Neuronal stem cell (in vitro differentiated cells): ENCODE measurements around the gene MPZL2.

Source experiments
- DNase-seq: peaks from one replicate; pipeline ENCODE4 v3.0.0-alpha.2; 2013; ENCODE audit warnings: low spot score
- H2AFZ ChIP-seq: one replicate; pipeline ENCODE4 v1.6.1; 2013; ENCODE audit warnings: mild to moderate bottlenecking, low read length, inconsistent platforms
- H2AK5ac ChIP-seq: 2 replicates; pipeline ENCODE4 v1.6.1; 2013; ENCODE audit warnings: low read depth, mild to moderate bottlenecking, inconsistent platforms, low read length, moderate library complexity, mixed read lengths
- H2BK120ac ChIP-seq: 2 replicates; pipeline ENCODE4 v1.6.1; 2013; ENCODE audit warnings: low read depth, mild to moderate bottlenecking, inconsistent platforms, low read length, moderate library complexity, mixed read lengths
- H2BK12ac ChIP-seq: one replicate; pipeline ENCODE4 v1.6.1; 2013; ENCODE audit warnings: low read length, inconsistent platforms
- H2BK15ac ChIP-seq: 2 replicates; pipeline ENCODE4 v1.6.1; 2013; ENCODE audit warnings: mild to moderate bottlenecking, low read length, inconsistent platforms, mixed read lengths
- H2BK5ac ChIP-seq: one replicate; pipeline ENCODE4 v1.6.1; 2013; ENCODE audit warnings: inconsistent platforms, mild to moderate bottlenecking, low read length, moderate library complexity
- H3K14ac ChIP-seq: one replicate; pipeline ENCODE4 v1.6.1; 2013; ENCODE audit warnings: low read length, inconsistent platforms
- H3K18ac ChIP-seq: 2 replicates; pipeline ENCODE4 v1.6.1; 2013; ENCODE audit warnings: low read length, inconsistent platforms
- H3K23ac ChIP-seq: 2 replicates; pipeline ENCODE4 v1.6.1; 2013; ENCODE audit warnings: low read depth, mild to moderate bottlenecking, mixed read lengths, low read length, inconsistent platforms; ENCODE audit not compliant: poor library complexity
- H3K27ac ChIP-seq: replicated peaks from 3 replicates; pipeline ENCODE4 v1.5.1; 2013; ENCODE audit warnings: low read length, inconsistent platforms
- H3K27me3 ChIP-seq, 3 experiments: 2 replicates each; pipeline ENCODE4 v1.6.1; 2013; ENCODE audit warnings: low read length in 3 of 3, mild to moderate bottlenecking in 2 of 3, inconsistent platforms in 1 of 3, low read depth in 1 of 3, mixed read lengths in 1 of 3, moderate library complexity in 1 of 3; ENCODE audit not compliant: control insufficient read depth in 3 of 3, insufficient read depth in 3 of 3
- H3K36me3 ChIP-seq, 2 donors: replicated peaks in 1 of 2; 2 replicates each; pipeline ENCODE4 v1.6.1; 2013; ENCODE audit warnings: low read length in 2 of 2; ENCODE audit not compliant: control insufficient read depth in 2 of 2, insufficient read depth in 2 of 2
- H3K4ac ChIP-seq: 2 replicates; pipeline ENCODE4 v1.6.1; 2013; ENCODE audit warnings: inconsistent platforms, mild to moderate bottlenecking, low read length, moderate library complexity
- H3K4me1 ChIP-seq, 2 donors: 1 replicate in 1 of 2; 2 replicates in 1 of 2; pipeline ENCODE4 v1.6.1; 2013; ENCODE audit warnings: low read length in 2 of 2, low read depth in 1 of 2; ENCODE audit not compliant: control insufficient read depth in 2 of 2, insufficient read depth in 1 of 2
- H3K4me2 ChIP-seq: one replicate; pipeline ENCODE4 v1.6.1; 2013; ENCODE audit warnings: mild to moderate bottlenecking, low read length, inconsistent platforms; ENCODE audit not compliant: insufficient read depth, poor library complexity, severe bottlenecking
- H3K4me3 ChIP-seq, 2 donors: 2 replicates each; pipeline ENCODE4 v1.5.1; 2013; ENCODE audit warnings: low read length in 2 of 2, mild to moderate bottlenecking in 2 of 2, inconsistent platforms in 1 of 2, moderate library complexity in 1 of 2
- H3K79me1 ChIP-seq: one replicate; pipeline ENCODE4 v1.6.1; 2013; ENCODE audit warnings: low read depth, mild to moderate bottlenecking, inconsistent platforms, low read length, moderate library complexity
- H3K9ac ChIP-seq: one replicate; pipeline ENCODE4 v1.6.1; 2013; ENCODE audit warnings: mild to moderate bottlenecking, low read depth, low read length, inconsistent platforms; ENCODE audit not compliant: poor library complexity
- H3K9me3 ChIP-seq, 2 donors: replicated peaks in 1 of 2; 2 replicates each; pipeline versions ENCODE3 to v1.6.1; 2013; ENCODE audit warnings: low read length in 2 of 2, mild to moderate bottlenecking in 2 of 2, inconsistent platforms in 1 of 2, low read depth in 1 of 2, mixed read lengths in 1 of 2, moderate library complexity in 1 of 2; ENCODE audit not compliant: control insufficient read depth in 2 of 2, insufficient read depth in 1 of 2
- H4K8ac ChIP-seq: one replicate; pipeline ENCODE4 v1.6.1; 2013; ENCODE audit warnings: low read depth, mild to moderate bottlenecking, inconsistent platforms, low read length, moderate library complexity
- H4K91ac ChIP-seq: one replicate; pipeline ENCODE4 v1.6.1; 2013; ENCODE audit warnings: low read length, low read depth, mild to moderate bottlenecking, inconsistent platforms; ENCODE audit not compliant: poor library complexity
- WGBS, 2 donors: extraction: QIAGEN DNeasy Blood & Tissue Kit; methylation state at CpG; one replicate each; pipeline ENCODE4 v1.1.7; 2013; ENCODE audit warnings: missing lambda C conversion rate in 2 of 2, mixed read lengths in 1 of 2; ENCODE audit not compliant: insufficient read length in 2 of 2, insufficient replicate concordance in 1 of 2; ENCODE audit errors: extremely low coverage in 2 of 2; 5-methylcytosine and 5-hydroxymethylcytosine counted together

MPZL2 gene

DNA sequence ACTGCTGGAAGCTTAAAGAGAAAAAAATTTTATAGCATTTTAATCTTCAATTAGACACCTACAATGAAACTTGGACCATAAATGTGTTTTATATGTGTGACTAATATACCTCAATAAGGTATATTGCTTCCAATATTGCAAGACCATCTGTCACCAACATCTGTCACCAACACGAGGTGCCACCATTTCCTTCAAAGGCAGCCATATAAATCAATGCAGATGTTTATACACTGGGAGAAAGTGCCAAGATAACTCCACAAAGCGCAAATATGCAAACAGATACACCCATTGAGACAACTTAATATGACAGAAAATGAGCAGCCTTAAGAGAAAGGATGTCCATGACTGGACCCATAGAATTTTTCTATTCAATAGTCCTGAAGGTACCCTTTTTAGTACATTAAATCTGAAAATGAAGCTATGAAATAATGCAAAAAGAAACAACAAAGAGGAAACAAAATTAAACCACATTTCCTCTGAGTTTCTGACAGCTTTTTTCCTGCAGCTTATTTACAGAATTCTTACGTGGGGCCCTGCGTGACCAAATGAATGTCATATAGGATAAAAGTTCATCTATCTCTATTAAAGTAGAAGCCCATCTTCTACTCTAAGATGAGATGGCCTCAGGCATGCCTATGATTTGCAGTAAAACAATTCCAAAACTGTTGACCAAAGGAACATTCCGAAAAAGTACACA, 24.4 kb downstream of the MPZL2 start:
- Histone ChIP-seq H3K79me1 (no peaks in the 10 kb centered on the region), H3K9ac (no peak overlapping the region), H2BK15ac (no peak overlapping the region), H3K36me3 (no peaks in the 10 kb centered on the region), H2BK120ac (no peak overlapping the region), H2BK12ac (no peak overlapping the region), H3K4me3 (no peak overlapping the region), H3K23ac (no peak overlapping the region), H3K4me1 (no peaks in the 10 kb centered on the region), H2AK5ac (no peak overlapping the region), H3K9me3 (no peaks in the 10 kb centered on the region), H3K27ac (no peak overlapping the region), H2AFZ (no peak overlapping the region), H4K8ac (no peak overlapping the region), H3K4ac (no peak overlapping the region), H3K14ac (no peak overlapping the region), H2BK5ac (no peak overlapping the region), H4K91ac (no peak overlapping the region), H3K4me2 (no peak overlapping the region), H3K18ac (no peak overlapping the region), H3K27me3 (peaks cover 0 to 56% (median 2%) of the 10 kb centered on the region in 3 experiments)
- no peak for DNase-seq
- no CpG with 5 or more reads among the region's 5 CpGs for WGBS, 2 donors

DNA sequence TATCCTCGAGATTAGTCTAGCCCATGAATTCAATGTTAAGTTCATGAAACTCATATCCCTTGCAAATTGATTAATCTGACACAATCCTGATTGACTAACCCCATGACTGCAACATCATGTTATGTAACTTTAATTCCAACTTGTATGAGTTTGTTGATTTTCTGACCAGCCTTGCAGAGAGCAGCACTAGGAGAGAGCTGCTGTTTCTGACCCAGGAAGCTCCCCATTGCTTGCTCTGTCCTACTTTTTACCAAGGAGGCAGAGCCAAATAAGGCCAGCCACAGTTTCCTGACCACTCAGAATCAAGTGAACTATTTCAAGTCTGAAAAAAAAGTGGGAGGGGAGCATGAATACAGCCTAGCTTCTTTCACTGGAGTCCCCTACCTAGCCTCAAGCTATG, 25.2 kb downstream of the MPZL2 start:
- Histone ChIP-seq H3K14ac (no peak overlapping the region), H3K4me2 (no peak overlapping the region), H2AFZ (no peak overlapping the region), H3K9me3 (no peaks in the 10 kb centered on the region), H2BK12ac (no peak overlapping the region), H3K27me3 (peaks cover 0 to 53% (median 0%) of the 10 kb centered on the region in 3 experiments), H3K4me3 (no peak overlapping the region), H4K91ac (no peak overlapping the region), H3K4ac (no peak overlapping the region), H2BK120ac (no peak overlapping the region), H2BK5ac (no peak overlapping the region), H2BK15ac (no peak overlapping the region), H2AK5ac (no peak overlapping the region), H3K36me3 (no peaks in the 10 kb centered on the region), H3K9ac (no peak overlapping the region), H3K18ac (no peak overlapping the region), H3K79me1 (no peaks in the 10 kb centered on the region), H3K4me1 (no peaks in the 10 kb centered on the region), H3K23ac (no peak overlapping the region), H3K27ac (no peak overlapping the region), H4K8ac (no peak overlapping the region)
- no CpG with 5 or more reads among the region's 1 CpG for WGBS, 2 donors
- no peak for DNase-seq

DNA sequence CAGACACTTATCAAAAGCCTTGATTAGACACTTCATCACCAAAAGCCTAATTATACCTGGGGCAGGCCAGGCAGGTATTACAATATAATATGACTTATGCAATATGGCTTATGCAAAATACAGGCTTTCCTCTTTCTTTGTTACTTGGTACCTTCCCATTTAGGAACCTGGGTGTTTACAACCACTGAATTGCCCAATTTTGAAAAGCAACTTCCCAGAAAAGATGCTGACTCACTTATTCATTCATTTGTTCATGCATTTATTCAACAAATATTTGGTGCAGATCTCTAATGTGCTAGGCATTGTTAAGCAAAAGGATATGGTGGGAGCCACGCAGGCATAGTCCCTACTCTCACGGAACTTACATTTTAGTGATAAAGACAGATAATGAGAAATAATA, 25.7 kb downstream of the MPZL2 start:
- Histone ChIP-seq H2BK15ac (no peak overlapping the region), H2BK120ac (no peak overlapping the region), H3K14ac (no peak overlapping the region), H2BK5ac (no peak overlapping the region), H3K4ac (no peak overlapping the region), H3K27me3 (peaks cover 0 to 51% (median 0%) of the 10 kb centered on the region in 3 experiments), H3K9me3 (no peaks in the 10 kb centered on the region), H3K18ac (no peak overlapping the region), H3K9ac (no peak overlapping the region), H3K4me1 (no peaks in the 10 kb centered on the region), H2AK5ac (no peak overlapping the region), H3K23ac (no peak overlapping the region), H4K91ac (no peak overlapping the region), H3K36me3 (no peaks in the 10 kb centered on the region), H3K4me3 (no peak overlapping the region), H2AFZ (no peak overlapping the region), H4K8ac (no peak overlapping the region), H3K79me1 (no peaks in the 10 kb centered on the region), H2BK12ac (no peak overlapping the region), H3K27ac (no peak overlapping the region), H3K4me2 (no peak overlapping the region)
- no peak for DNase-seq
- no CpG with 5 or more reads among the region's 2 CpGs for WGBS, 2 donors

DNA sequence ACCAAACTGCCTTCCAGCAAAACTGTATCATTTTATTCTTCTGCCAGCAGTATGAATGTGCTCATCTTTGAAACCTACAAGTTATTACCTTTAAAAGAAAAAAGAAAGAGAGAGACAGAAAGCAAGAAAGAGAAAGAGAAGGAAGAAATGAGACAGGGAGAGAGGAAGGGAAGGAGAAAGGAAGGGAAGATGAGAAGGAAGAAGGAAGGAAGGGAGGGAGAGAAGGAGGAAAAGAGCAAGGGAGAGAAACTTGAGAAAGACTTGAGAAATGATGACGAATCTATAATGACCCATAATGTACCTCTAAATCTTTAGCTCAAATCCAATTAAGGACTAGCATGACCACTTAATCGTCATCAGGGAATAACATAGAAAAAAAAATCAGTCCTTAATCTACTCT, 27.9 kb downstream of the MPZL2 start:
- H3K18ac ChIP-seq, result no peak overlapping the region

More for the DNA sequence above, 27.9 kb downstream of the MPZL2 start:
- no peak overlapping the region for H3K14ac ChIP-seq
- WGBS, 2 donors, result no CpG with 5 or more reads among the region's 2 CpGs
- no peak overlapping the region for H3K27ac ChIP-seq
- H3K4me3 ChIP-seq, result no peak overlapping the region
- no peak overlapping the region for H4K8ac ChIP-seq
- no peak overlapping the region for H2BK12ac ChIP-seq
- no peaks in the 10 kb centered on the region for H3K9me3 ChIP-seq
- no peaks in the 10 kb centered on the region for H3K36me3 ChIP-seq
- no peak overlapping the region for H2BK15ac ChIP-seq
- no peak overlapping the region for H3K4me2 ChIP-seq
- no peak for DNase-seq
- H4K91ac ChIP-seq, result no peak overlapping the region
- H3K27me3 ChIP-seq, result peaks cover 0 to 30% (median 0%) of the 10 kb centered on the region in 3 experiments
- H3K9ac ChIP-seq, result no peak overlapping the region
- H2BK120ac ChIP-seq, result no peak overlapping the region
- no peak overlapping the region for H3K4ac ChIP-seq
- no peak overlapping the region for H2AFZ ChIP-seq
- H2BK5ac ChIP-seq, result no peak overlapping the region
- H3K23ac ChIP-seq, result no peak overlapping the region
- no peaks in the 10 kb centered on the region for H3K4me1 ChIP-seq
- H3K79me1 ChIP-seq, result no peaks in the 10 kb centered on the region
- no peak overlapping the region for H2AK5ac ChIP-seq
